ENCODE data around the gene PCDH9. TPM values are rescaled to one million over a fixed set of nuclear protein-coding genes. Genes with fewer than 3 reads are reported as not detected.

The PCDH9 gene
- polyA plus RNA-seq, 3 donors = 0.03 TPM; not detected in 1

GRCh38 chr13:67230404-67231288 lies 510 bp upstream of the PCDH9 start:
- Histone ChIP-seq H4K20me1 (ENCODE audit: insufficient read depth, low read length) (no peaks in the 10 kb centered on the region), H3K27ac (ENCODE audit: low read depth in 1 of 2, low read length in 2 of 2) (peak overlapping the region in 1 of 2 donors; percentile 10), H3K9ac (ENCODE audit: insufficient read depth, low read length, poor library complexity, severe bottlenecking) (peak overlapping the region; percentile 66), H2AFZ (ENCODE audit: insufficient read depth, low read depth, low read length, poor library complexity, severe bottlenecking) (peak overlapping the region; percentile 93), H3K36me3 (replicated peaks in 1 of 2; ENCODE audit: control insufficient read depth in 1 of 2, insufficient read depth in 2 of 2, low read length in 2 of 2) (no peaks in the 10 kb centered on the region), H3K27me3 (ENCODE audit: control insufficient read depth in 2 of 2, insufficient read depth in 2 of 2, low read length in 2 of 2) (peaks cover 59 to 69% of the 10 kb centered on the region in 2 donors), H3K79me2 (ENCODE audit: insufficient read depth, low read length) (no peaks in the 10 kb centered on the region), H3K4me1 (ENCODE audit: control insufficient read depth in 1 of 2, insufficient read depth in 2 of 2, low read length in 2 of 2) (peaks cover 14 to 25% of the 10 kb centered on the region in 2 donors), H3K4me2 (replicated peaks; ENCODE audit: extremely low read depth, low read length, poor library complexity, severe bottlenecking) (peak overlapping the region; percentile 97), H3K4me3 (replicated peaks in 1 of 3; ENCODE audit: low read depth in 2 of 3, low read length in 3 of 3) (peak overlapping the region; percentile 63 to 96 (median 85)), H3K9me3 (replicated peaks in 1 of 2; ENCODE audit: control insufficient read depth in 1 of 2, insufficient read depth in 1 of 2, low read length in 2 of 2) (no peaks in the 10 kb centered on the region)
- TF ChIP-seq, protein P1, sequence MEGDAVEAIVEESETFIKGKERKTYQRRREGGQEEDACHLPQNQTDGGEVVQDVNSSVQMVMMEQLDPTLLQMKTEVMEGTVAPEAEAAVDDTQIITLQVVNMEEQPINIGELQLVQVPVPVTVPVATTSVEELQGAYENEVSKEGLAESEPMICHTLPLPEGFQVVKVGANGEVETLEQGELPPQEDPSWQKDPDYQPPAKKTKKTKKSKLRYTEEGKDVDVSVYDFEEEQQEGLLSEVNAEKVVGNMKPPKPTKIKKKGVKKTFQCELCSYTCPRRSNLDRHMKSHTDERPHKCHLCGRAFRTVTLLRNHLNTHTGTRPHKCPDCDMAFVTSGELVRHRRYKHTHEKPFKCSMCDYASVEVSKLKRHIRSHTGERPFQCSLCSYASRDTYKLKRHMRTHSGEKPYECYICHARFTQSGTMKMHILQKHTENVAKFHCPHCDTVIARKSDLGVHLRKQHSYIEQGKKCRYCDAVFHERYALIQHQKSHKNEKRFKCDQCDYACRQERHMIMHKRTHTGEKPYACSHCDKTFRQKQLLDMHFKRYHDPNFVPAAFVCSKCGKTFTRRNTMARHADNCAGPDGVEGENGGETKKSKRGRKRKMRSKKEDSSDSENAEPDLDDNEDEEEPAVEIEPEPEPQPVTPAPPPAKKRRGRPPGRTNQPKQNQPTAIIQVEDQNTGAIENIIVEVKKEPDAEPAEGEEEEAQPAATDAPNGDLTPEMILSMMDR (IDR thresholded peaks at IDR 0.05) = no peak
- WGBS (ENCODE audit: insufficient coverage) = under 1% methylated on average over 86 of the region's 86 CpGs
- intact Hi-C loops (cut with micrococcal nuclease) = no loop called here
- Mint-ChIP-seq H3K27ac (peak overlapping the region in 3 of 7 donors; percentile 46 to 65 (median 51)), H3K9me3 (peaks cover 0 to 3% (median 0%) of the 10 kb centered on the region in 7 donors), H3K36me3 (no peaks in the 10 kb centered on the region), H3K4me1 (peaks cover 10% of the 10 kb centered on the region), H3K27me3 (ENCODE audit: low read depth in 3 of 3) (peaks cover 27 to 32% (median 30%) of the 10 kb centered on the region in 3 donors), H3K4me3 (no peak overlapping the region)
- DNase-seq = peak; percentile 64 to 78 (median 64)

DNA sequence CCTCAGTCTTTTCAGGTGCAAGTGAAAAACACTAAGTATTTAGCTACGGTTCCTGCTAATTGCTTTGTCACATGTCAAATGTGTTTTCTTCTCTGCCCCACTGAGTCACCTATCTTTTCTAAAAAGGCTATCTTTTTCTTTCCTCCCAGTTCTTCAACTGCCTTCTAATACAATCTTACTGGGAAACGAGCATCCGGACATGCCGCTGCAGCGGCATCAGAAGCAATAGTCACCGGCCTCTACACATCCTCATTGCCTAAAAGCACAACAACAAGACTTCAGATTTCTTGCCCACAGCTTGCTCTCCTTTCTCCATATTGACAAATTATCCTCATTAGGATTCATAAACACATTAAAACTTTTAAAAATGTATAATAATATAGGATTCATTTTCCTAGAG lies 1.2 kb downstream of the PCDH9 start:
- DNase-seq = no peak
- peaks cover 16 to 25% of the 10 kb centered on the region in 2 donors for H3K4me1 ChIP-seq (ENCODE audit: control insufficient read depth in 1 of 2, insufficient read depth in 2 of 2, low read length in 2 of 2)
- H3K4me3 ChIP-seq (replicated peaks in 1 of 3; ENCODE audit: low read depth in 2 of 3, low read length in 3 of 3) = no peak overlapping the region
- no peaks in the 10 kb centered on the region for H4K20me1 ChIP-seq (ENCODE audit: insufficient read depth, low read length)
- Mint-ChIP-seq H3K27ac (no peak overlapping the region), H3K9me3 (peaks cover 0 to 3% (median 0%) of the 10 kb centered on the region in 7 donors), H3K4me3 (no peak overlapping the region), H3K27me3 (ENCODE audit: low read depth in 3 of 3) (peaks cover 24 to 26% (median 26%) of the 10 kb centered on the region in 3 donors), H3K4me1 (peaks cover 16% of the 10 kb centered on the region), H3K36me3 (no peaks in the 10 kb centered on the region)
- H3K9me3 ChIP-seq (replicated peaks in 1 of 2; ENCODE audit: control insufficient read depth in 1 of 2, insufficient read depth in 1 of 2, low read length in 2 of 2) = no peaks in the 10 kb centered on the region
- peaks cover 55 to 61% of the 10 kb centered on the region in 2 donors for H3K27me3 ChIP-seq (ENCODE audit: control insufficient read depth in 2 of 2, insufficient read depth in 2 of 2, low read length in 2 of 2)
- TF ChIP-seq, protein P1 (IDR thresholded peaks at IDR 0.05) = no peak
- H3K36me3 ChIP-seq (replicated peaks in 1 of 2; ENCODE audit: control insufficient read depth in 1 of 2, insufficient read depth in 2 of 2, low read length in 2 of 2) = no peaks in the 10 kb centered on the region
- no peak overlapping the region for H3K4me2 ChIP-seq (replicated peaks; ENCODE audit: extremely low read depth, low read length, poor library complexity, severe bottlenecking)
- 2% methylated on average over 6 of the region's 6 CpGs for WGBS (ENCODE audit: insufficient coverage)
- H3K9ac ChIP-seq (ENCODE audit: insufficient read depth, low read length, poor library complexity, severe bottlenecking) = no peak overlapping the region
- intact Hi-C loops (cut with micrococcal nuclease) = no loop called here
- H2AFZ ChIP-seq (ENCODE audit: insufficient read depth, low read depth, low read length, poor library complexity, severe bottlenecking) = peak overlapping the region; percentile 93
- no peak overlapping the region for H3K27ac ChIP-seq (ENCODE audit: low read depth in 1 of 2, low read length in 2 of 2)
- no peaks in the 10 kb centered on the region for H3K79me2 ChIP-seq (ENCODE audit: insufficient read depth, low read length)
